AG08396 (cell line): Measurements from ENCODE around the gene HAL.
A peak's percentile ranks its signal among the peaks of the same experiment; 100 is the strongest.
"Not testable (repeated sequence)": the region's sequence is repeated elsewhere in the genome, so short reads cannot be mapped to it uniquely, and the experiment has no call there.

ENCODE experiments used
- DNase-seq: peaks from one replicate; pipeline ENCODE4 v3.0.0; 2012; ENCODE audit warnings: low spot score, mixed read lengths

HAL gene

DNA sequence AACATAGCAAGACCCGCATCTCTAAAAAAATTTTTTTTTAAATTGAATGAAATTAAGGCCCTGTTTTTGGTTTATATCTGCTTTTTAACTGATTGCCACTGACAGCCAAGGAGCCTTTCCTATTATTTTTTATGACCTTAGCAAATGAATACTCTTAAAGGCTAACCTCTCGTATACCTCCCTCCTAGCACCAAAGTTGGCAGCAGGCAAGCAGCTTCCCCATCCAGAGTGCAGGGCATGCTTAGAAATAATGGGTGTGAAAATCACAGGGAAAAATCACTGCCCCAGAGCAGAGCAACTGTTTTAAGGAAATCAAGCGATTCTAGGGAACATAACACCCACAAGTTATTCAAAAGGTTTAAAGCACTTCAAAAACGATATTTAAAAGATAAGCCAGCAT is 20.7 kb downstream of the HAL start:
- DNase-seq, result no peak

DNA sequence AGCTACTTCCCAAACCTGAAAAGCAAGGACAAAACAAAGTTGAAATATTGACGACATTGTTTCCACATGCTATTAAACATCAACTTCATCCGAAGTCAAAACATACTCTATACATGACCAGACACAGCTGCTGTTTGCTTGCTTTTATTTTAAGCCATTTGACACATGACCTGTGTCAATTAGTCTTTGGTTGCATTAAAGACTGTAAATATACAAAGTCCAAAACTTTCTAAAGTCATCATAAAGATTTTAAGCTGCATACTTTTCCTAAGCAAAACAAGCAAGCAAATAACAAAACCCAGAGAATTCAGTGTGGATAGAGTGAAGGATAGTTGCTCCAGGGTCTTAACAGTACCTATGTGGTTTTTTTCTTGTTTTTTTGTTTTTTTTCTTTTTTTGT is 21.8 kb downstream of the HAL start:
- no peak for DNase-seq

DNA sequence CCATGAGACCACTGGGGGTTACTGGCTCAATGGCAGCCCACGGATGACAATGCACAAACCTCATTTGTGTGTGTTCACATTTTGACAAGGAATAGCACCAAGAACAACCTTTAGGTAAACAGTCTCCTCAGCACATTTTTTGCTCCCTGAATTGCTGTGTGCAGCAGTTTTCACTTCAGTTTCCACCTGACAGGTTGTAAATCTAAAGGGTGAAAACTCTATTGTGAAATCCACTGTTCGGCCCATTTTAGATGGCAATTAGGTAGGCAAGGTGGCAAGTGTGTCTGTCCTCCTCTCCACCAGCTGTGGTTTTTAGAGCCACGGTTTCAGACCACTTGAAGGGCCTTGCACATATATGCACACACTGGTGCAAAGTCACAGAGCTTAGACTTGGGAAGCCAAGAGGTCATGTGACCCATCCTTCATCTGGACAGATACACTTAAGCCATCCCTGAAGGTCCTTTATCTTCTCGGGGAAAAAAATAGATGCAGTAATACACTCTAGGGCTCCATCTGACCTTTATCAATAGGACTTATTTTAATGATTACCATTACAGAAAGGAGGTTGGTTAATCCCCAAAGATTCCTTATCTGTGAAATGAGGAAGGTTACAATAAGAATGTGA is 23.2 kb downstream of the HAL start:
- no peak for DNase-seq

DNA sequence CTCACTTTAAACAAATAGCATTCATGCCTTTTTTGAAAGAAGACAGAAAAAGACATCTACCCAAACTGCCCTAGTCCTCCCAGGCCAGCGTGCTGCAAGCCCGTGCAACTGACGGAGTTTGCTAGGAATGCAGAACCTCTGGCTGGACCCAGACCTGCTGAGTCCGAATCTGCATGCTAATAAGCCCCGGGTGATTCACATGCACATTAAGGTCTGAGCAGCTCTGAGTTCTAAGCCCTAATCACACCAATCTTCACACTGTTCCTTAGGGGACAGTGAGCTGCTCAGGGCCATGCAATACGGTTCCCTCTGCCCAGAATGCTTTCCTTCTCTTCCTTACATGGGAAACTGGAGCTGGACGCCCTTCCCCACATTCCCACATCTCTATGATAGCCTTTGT is 25.2 kb downstream of the HAL start:
- DNase-seq, result no peak

DNA sequence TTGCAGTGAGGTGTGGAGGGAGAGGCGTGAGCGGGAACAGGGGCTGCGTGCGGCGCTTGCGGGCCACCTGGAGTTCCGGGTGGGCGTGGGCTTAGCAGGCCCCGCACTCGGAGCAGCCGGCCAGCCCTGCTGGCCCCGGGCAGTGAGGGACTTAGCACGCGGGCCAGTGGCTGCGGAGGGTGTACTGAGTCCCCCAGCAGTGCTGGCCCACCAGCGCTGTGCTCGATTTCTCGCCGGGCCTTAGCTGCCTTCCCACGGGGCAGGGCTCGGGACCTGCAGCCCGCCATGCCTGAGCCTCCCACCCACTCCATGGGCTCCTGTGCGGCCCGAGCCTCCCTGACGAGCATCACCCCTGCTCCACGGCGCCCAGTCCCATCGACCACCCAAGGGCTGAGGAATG is 27.0 kb downstream of the HAL start:
- not testable (repeated sequence) for DNase-seq

DNA sequence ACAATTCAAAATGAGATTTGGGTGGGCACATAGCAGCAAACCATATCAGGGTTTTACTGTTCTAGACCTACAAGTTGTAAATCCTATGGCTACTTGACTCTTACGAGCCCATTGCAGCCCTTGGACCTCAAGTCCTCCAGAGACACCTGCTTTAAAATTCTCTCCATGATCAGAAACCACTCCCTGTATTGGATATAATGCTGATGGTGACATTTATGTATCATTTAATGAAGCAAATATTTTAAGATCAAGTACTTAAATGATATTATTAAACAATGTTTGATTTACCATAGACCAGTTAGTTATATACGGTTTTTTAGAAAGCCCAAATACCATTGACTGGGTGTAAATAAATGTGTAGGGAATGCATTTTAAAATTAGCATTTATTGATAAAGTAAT is 28.8 kb downstream of the HAL start:
- no peak for DNase-seq

DNA sequence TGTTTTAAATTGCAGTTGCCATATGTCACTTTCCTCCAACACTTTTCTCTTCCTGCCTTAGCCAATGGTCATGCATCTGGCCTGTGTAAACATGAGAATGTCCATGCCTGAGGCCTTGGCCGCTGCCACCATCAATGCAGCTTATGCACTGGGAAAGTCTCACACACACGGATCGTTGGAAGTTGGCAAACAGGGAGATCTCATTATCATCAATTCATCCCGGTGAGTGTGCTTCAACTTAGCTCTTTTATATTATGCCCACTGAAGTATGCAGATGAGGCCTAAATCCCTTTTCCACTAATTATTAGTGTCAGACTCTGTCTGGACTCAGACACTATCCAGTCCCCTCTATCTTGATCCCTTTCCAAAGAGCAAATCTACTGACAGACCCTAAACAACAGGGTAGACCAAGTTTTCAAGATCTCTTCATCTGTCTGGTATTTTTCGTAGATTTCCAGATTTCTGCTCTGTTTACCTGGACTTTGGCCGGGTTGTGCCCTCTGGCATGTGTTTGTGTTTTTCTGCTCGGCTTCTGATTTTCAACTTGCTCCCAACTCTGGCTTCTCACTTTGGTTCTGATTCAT is 29.8 kb downstream of the HAL start:
- DNase-seq, result no peak

DNA sequence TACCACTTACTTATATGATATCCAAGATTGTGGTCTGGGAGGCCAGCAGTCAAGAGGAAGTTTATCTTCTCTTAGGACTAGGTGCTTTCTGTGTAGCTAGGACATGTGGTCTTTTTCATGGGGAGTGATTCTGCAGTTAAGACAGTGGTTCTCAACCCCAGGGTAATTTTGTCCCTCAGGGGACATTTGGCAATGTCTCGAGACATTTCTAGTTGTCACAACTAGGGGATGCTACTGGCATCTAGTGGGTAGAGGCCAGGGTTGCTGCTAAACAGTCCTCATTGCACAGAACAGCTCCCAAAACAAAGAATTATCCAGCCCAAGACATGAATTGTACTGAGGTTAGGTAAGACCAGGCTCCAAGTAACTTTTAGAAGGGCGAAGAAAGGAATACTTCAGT is 33.0 kb downstream of the HAL start:
- DNase-seq, result no peak

DNA sequence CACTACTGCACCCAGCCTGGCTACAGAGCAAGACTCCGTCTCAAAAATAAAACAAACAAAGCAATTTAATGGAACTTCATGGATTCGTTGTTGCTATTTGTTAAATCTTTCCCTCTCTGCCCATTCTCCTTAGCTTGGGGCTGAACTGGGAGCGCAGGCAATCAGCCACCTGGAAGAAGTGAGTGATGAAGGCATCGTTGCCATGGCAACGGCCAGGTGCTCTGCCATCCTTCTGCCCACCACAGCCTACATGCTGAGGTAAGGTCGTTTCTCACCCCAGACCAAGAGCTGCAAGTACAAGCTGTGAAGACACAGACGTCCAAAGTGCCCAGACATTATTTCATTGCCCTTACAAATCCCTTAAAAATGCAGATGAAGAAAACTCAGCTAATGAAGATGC is 33.9 kb downstream of the HAL start:
- DNase-seq, result no peak

DNA sequence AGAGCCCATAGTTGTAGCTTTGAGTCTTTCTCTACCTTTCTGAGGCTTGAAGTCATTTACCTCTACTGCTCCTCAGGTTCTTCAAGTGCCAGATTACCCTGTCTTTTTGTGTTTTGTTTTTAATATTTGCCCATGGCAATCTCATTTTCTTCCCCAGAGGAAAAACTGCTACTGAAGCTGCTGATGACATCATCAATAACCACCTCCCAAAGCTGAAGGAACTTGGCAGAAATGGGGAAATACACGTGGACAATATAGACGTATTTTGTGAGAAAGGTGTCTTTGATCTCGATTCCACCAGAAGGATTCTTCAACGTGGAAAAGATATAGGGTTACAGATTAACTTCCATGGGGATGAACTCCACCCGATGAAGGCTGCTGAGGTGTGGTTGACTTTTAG is 35.9 kb downstream of the HAL start:
- no peak for DNase-seq

DNA sequence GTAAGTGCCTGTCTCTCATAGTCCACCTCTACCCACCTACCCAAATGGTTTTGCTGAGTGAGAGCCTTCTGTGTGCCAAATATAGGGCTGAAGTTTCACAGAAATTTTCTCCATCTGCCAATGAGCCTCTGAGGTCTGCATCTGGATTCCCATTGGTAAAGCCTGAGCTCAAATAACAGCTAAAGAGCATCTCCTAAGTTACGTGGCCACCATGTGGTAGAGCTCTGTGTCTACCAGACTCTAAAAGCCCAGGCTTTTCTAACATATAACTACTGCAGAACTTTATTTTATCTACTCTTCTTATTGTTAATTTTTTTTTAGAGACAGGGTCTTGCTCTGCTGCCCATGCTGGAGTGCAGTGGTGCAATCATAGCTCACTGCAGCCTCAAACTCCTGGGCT is 37.0 kb downstream of the HAL start:
- DNase-seq, result no peak

DNA sequence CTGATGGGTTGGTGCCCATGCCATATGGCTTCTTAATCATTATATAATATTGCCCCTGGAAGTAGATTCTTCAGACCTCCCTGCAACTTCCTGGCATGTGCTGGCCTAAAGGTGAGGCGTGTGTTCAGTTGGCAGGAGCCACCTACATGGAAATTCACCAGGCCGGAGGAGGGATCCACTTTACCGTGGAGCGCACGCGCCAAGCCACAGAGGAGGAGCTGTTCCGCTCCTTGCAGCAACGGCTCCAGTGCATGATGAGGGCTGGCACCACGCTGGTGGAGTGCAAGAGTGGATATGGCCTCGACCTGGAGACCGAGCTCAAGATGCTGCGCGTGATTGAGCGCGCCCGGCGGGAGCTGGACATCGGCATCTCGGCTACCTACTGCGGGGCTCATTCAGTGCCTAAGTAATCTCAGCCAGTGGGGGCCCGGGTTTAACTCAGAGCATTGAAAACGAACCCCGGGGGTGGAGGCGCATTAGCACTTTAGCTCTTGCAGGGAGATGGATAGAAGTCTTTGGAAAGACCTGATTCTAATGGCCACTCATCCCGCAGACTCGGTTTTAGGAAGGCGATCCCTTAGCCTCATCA is 39.5 kb downstream of the HAL start:
- no peak for DNase-seq

DNA sequence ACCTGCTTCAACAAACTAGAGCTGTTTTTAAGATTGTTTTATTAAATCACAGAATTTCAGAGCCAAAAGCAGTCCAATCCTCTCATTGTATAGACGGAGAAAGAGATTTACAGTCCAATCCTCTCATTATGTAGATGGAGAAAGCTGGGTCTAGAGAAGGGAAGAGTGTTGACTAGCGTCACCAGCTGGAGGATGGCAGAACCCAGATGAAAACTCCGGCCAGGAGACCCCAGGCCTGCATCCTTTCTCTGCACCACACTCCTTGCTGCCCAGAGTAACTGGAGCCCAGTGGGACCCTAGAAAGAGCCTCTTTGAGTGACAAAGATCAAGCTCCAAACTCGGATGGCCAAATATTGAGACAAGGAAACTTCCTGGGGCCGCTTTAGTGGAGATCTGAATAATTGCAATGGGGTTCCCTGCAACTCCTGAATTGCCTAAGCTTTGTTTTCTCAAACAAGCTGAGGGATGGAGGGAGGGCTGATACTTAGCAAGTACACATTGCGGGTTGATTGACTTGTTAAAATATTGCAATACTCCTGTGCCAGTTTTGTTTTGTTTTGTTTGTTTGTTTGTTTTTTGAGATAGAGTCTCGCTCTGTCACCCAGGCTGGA is 40.5 kb downstream of the HAL start:
- no peak for DNase-seq

DNA sequence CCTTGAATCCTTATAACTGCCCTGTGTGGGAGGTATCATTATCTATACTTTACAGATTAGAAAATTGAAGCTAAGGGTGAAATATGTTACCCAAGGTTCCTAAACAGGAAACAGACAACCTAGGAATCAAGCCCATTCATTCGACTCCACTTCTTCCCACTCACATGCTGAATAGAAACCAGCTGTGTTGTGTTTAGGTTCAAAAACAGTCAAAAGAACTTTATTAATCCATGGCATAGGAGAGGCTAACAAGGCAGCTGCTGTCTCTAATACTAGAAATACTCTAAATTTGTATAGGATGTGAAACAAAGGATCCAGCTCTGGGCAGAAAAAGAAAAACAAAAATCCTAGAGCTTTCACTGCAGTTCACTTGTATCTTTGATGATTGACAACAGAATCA is 43.1 kb downstream of the HAL start:
- no peak for DNase-seq

DNA sequence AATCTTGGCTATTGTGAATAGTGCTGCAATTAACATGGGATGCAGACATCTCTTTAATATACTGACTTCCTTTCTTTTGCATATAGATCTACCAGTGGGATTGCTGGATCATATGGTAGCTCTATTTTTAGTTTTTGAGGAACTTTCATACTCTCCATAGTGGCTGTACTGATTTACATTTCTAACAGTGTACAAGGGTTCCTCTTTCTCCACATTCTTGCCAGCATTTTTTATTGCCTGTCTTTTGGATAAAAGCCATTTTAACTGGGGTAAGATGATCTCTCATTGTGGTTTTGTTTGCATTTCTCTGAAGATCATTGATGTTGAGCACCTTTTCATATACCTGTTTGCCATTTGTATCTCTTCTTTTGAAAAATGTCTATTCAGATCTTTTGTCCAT is 44.6 kb downstream of the HAL start:
- no peak for DNase-seq

DNA sequence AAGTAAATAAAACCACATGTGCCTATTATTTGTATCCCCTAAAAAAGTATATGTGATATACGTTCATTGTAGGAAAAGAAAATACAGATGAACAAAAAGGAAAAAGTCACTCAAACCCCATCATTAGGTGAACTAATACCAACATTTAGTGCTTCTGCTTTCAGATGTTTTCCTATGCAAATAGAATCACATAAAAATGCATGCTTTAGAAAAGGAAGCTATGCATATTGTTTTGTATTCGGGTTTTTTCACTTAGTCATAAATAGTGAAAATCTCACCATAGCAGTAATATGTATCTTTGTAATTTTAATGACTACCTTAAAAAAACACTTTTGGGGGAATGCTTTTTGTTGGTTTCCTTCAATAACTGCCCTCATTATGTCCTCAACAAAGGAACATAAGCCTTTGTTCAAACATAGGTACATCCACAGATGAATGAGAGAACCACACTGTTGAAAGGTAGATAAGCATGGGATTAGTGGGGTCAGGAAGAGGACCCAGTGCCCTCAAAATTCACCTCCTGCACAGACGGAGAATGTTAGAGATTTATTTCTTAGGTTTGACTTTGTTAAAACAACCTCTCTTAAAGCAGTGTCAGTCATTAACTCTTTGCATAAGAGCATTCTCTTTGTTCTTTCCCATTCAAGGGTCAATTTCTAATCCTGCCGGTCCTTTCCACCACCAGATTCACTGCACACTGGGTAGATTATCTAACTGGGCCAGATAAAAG is 46.5 kb downstream of the HAL start:
- DNase-seq, result no peak

DNA sequence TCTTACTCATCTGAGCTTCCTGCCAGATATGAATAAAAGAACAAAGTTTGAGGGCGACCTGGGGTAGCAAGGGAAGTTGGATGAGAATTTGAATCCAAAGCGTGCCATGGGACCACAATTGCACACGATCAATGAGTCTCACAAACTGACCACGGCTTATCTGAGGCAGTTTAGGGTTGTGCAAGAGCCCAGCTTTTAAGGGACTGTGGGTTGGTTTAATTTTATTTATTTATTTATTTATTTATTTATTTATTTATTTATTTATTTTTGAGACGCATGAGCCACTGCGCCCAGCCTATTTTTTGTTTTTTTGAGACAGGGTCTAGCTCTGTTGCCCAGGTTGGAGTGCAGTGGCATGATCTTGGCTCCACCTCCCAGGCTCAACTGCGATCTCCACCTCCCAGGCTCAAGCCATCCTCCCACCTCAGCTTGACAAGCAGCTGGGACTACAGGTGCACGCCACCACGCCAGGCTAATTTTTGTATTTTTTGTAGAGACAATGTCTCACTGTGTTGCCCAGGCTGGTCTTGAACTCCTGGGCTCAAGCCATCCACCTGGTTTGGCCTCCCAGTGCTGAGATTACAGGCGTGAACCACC is 51.9 kb downstream of the HAL start:
- no peak for DNase-seq

DNA sequence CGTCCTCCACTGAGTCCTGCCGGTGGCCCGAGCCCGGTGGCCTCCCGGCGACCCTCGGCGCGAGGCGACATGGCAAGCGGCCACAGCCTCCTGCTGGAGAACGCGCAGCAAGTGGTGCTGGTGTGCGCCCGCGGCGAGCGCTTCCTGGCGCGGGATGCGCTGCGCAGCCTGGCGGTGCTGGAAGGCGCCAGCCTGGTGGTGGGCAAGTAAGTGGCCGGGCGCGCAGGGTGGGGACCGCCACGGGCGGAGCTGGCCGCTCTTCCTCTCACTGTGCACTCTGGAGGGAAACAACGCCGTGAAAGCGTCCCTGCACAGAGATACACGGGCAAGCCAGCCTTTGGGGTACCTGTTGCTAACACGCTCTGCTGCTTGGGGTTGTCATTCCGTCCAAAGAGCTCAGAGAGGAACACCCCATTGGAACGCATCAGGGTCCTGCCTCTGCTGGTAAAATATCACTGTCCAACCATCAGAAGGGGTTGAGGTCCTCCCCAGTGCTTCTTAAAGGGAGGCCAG is 52.8 kb downstream of the HAL start, which contains the start of gene AMDHD1:
AMDHD1 (plus strand) TSS at position 2 of the 513 bp plus-strand sequence; CDS start at position 70, 68 bp downstream.
- peak; percentile 79 for DNase-seq

DNA sequence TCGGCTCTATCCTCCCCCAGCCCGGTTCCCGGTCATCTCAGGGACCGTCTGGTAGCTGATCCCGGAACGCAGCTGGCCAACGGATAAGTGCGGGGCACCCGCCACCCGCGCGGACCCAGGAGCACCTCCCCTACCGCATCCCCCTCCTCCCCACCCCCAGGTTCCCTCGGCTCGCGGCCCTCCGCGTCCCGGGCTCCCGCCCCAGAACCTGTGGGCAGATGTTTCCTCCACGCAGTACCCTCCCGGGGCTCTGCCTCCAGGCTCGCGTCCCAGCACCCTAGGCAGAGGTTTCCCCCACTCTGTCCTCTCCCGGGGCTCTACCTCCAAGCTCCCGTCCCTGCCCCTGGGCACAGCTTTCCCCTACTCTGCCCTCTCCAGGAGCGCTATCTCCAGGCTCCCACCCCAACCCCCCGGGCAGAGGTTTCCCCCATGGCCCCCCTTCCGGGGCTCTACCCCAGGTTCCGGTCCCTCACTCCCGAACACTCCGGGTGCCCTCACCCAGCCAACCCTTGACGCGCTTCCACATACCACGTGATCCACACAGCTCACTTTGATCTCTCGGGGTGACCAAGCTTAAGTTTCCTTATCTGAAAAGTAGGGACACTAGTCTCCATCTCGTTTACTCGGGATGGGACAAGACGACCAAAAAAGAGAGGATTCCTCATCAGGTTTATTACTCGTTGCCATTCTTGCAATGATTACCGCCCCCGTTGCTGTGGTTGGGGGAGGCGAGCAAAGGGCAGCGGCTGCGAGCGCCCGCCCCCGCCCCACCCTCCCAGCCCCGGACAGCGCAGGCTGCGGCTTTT is 53.4 kb downstream of the HAL start, which contains the start of gene CCDC38:
CCDC38 (minus strand) TSS at position 91 of the 806 bp plus-strand sequence. CDS start 6,105 bp downstream, outside the sequence.
- DNase-seq, result peak; percentile 91

DNA sequence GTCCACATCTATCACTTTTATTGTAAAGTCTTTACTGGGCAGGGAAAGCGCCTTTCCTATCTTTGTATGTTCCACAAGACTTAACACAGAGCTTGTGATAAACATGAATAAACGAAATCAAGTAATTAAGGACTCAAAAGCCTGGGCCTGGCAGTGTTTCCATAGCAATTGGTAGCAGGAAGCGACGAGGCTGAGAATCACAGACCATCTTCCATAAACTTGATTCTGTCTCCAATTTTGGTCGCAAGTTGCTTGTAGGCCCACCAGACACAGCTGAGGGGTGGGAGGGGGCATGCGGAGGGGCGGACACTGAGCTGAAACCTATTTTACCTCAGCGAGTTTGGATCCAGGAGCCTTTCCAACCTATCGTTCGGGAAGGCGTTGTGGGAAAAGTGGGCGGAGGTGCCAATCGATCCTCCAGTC is 54.0 kb downstream of the HAL start:
- no peak for DNase-seq

DNA sequence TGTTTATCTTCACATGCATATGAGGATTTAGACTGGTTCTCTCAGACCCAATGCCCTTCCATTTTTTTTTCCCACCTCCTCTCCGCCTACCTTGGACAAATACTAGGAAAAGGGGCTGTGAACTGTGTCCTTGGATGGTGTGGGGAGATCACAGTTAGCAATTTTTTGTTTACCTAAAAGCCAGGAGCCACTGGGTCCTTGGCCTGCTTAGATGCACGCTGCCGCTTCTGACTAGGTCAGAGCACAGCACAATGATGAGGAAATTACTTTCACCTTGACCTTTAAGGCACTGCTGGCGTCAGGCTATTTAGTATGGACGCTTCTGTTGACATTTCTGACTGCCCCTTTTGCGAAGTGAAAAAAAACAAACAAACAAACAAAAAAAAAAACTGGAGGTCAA is 55.6 kb downstream of the HAL start:
- no peak for DNase-seq
